Measurements from ENCODE around the gene RAB28. TPM values are rescaled to one million over a fixed set of nuclear protein-coding genes. Genes with fewer than 3 reads are reported as not detected.

Gene RAB28
- total and polyA plus RNA-seq, 9 of the 15 experiments (the other 6 are each of a cell fraction or from before 2014, with no cell fraction given): 6.7 to 40.4 (median 23.0) TPM

DNA sequence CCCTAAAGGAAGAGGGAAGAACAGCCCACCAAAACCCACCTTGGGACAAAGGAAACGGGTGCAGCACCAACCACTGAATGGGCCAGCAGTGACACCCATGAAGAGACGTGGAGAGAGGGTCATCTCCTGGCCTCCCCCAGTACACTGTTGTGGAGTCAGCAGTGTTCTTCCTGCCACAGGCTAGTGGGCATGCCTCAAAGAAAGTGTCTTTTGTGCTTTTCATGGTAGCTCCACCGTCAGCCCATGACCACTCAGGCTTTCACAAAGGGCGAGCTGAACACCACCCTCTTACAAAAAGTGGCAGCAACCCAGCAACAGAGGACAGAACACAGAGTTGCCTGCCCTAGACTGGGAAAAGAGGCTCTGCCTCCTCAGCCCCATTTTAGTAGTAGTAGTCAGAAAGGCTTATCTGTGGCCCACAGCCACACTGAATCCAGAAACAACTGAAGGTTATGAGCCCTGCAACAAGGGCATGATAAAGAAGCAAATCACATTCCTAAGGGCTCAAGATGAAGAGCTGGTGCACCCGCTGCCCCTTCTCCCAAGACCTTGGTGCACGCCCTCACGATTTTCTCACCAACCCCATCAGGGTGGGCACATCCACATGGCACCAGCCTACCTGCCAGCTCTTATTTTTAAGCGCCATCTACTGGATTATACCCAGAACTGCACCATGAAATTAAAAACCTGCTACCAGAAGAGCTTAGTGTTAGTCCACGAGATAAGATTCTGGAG, 53.1 kb downstream of the RAB28 start:
- FAIRE-seq (peak; percentile 66), DNase-seq (ENCODE audit: extremely low read depth in 1 of 4, low spot score in 3 of 4) (peak in 2 of 4 experiments; percentile 37 to 55), ATAC-seq (peak; percentile 88)
- ChIA-PET POLR2A (interaction anchor here (0.6 to 2.0 kb wide), 5 partner anchors 12 to 69 kb away, joined by 3 to 7 read pairs (median 4); no protein-coding TSS in a partner anchor), CTCF (ENCODE audit: low intra/inter-chr PET ratio) (no interaction called here)
- H4K20me1 ChIP-seq (replicated peaks; ENCODE audit: control insufficient read depth, insufficient read depth, low read length): 0 out of 2 replicates have a peak, but pooled peaks cover 5% of the 10 kb centered on the region
- WGBS (ENCODE audit: insufficient coverage, low coverage, missing lambda C conversion rate): 28% methylated on average over 8 of the region's 9 CpGs
- intact Hi-C loops (cut with micrococcal nuclease): loop anchor here (2.0 to 10.0 kb wide), 4 partner anchors 64 to 578 kb away; no protein-coding TSS in a partner anchor
- H2AFZ ChIP-seq (ENCODE audit: low read depth, low read length): no peak overlapping the region
- H3K27ac ChIP-seq (ENCODE audit: extremely low read depth, low read depth, low read length): peak overlapping the region; percentile 37; the same call in 2 of the 3 replicates
- peak overlapping the region; percentile 32; the same call in 1 of the 2 replicates for H3K4me2 ChIP-seq (ENCODE audit: insufficient read depth, low read length)
- BruUV-seq (replicated peaks): no TSS peak
- peaks cover 44% of the 10 kb centered on the region for H3K79me2 ChIP-seq (ENCODE audit: control insufficient read depth, insufficient read depth, low read length)
- no peak overlapping the region for H3K4me3 ChIP-seq
- H3K36me3 ChIP-seq (ENCODE audit: control insufficient read depth, insufficient read depth, low read length): no peaks in the 10 kb centered on the region; the same call in 2 of the 3 replicates
- no peaks in the 10 kb centered on the region; the same call in 1 of the 2 replicates for H3K9me3 ChIP-seq (replicated peaks; ENCODE audit: control insufficient read depth, insufficient read depth, low read depth, low read length)
- H3K4me1 ChIP-seq (replicated peaks in 1 of 2; ENCODE audit: control insufficient read depth in 2 of 2, insufficient read depth in 2 of 2, low read length in 2 of 2): peaks cover 8 to 15% of the 10 kb centered on the region in 2 experiments; a peak in 3 of 5 replicates
- in situ Hi-C loops (cut with MboI): no loop called here
- H3K9ac ChIP-seq (ENCODE audit: insufficient read depth in 1 of 2, low read depth in 2 of 2, low read length in 2 of 2): no peak overlapping the region; a peak in 1 of 4 replicates
- H3K27me3 ChIP-seq (ENCODE audit: control insufficient read depth in 2 of 2, insufficient read depth in 2 of 2, low read length in 2 of 2): no peaks in the 10 kb centered on the region
- H3K9me1 ChIP-seq (ENCODE audit: control insufficient read depth, insufficient read depth, low read length): peaks cover 4% of the 10 kb centered on the region
- 0 out of 4 replicates have a peak, but pooled peaks of 1 of the 2 experiments have one; percentile 23 for TF ChIP-seq RCOR1 (IDR thresholded peaks at IDR 0.05; ENCODE audit: borderline replicate concordance in 1 of 2, low read depth in 2 of 2, low read length in 2 of 2)
- no peak for TF ChIP-seq HEY1 (CRISPR knock-in tag; IDR thresholded peaks at IDR 0.05; ENCODE audit: borderline replicate concordance)
- TF ChIP-seq CC2D1A (IDR thresholded peaks at IDR 0.05): peak; percentile 49; the same call in 1 of the 2 replicates
- TF ChIP-seq GTF2A2 (tag; IDR thresholded peaks at IDR 0.05): no peak
- no peak for TF ChIP-seq TAF1 (IDR thresholded peaks at IDR 0.05; ENCODE audit: control insufficient read depth, extremely low read depth, insufficient read depth, low read length, severe bottlenecking)
- TF ChIP-seq, protein P1, sequence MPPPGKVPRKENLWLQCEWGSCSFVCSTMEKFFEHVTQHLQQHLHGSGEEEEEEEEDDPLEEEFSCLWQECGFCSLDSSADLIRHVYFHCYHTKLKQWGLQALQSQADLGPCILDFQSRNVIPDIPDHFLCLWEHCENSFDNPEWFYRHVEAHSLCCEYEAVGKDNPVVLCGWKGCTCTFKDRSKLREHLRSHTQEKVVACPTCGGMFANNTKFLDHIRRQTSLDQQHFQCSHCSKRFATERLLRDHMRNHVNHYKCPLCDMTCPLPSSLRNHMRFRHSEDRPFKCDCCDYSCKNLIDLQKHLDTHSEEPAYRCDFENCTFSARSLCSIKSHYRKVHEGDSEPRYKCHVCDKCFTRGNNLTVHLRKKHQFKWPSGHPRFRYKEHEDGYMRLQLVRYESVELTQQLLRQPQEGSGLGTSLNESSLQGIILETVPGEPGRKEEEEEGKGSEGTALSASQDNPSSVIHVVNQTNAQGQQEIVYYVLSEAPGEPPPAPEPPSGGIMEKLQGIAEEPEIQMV (tag; conservative IDR thresholded peaks at IDR 0.05; ENCODE audit: low read depth): no peak
- TF ChIP-seq GABPB2 (CRISPR knock-in tag; conservative IDR thresholded peaks at IDR 0.05): no peak
- no peak for TF ChIP-seq HDAC8 (tag; IDR thresholded peaks at IDR 0.05)
